T-cell (primary cell): Measurements from ENCODE around the gene TRIM17. TPM values are rescaled to one million over a fixed set of nuclear protein-coding genes. Genes with fewer than 3 reads are reported as not detected.
A peak's percentile ranks its signal among the peaks of the same experiment; 100 is the strongest.

Experiments
- ATAC-seq, 4 experiments: fragments of 200-7000 bp in 3 of 4; fragments of 150-1000 bp in 1 of 4; cut with Tn5 transposase; replicated peaks in 1 of 4; 1 replicate in 3 of 4; 2 replicates in 1 of 4; pipeline ENCODE4 v1.10.0; 2021; ENCODE audit warnings: moderate library complexity in 3 of 4, mild to moderate bottlenecking in 2 of 4, moderate number of reproducible peaks in 1 of 4
- CTCF ChIA-PET, 2 donors: fragments of 300-600 bp; sonication (Branson Sonifier 250); formaldehyde crosslinking; loops; one replicate each; lab custom pipeline; 2022; ENCODE audit warnings: antibody characterized with exemption in 2 of 2; lab: Charles Lee
- POLR2A ChIA-PET, 2 donors: fragments of 300-600 bp; sonication (Branson Sonifier 250); formaldehyde crosslinking; loops; one replicate each; lab custom pipeline; 2022; ENCODE audit warnings: antibody characterized with exemption in 2 of 2; lab: Charles Lee
- DNase-seq, 35 experiments: peaks; one replicate each; pipeline versions ENCODE4 v3.0.0 to v3.0.0-alpha.2; 2013 to 2023
- H3K27ac ChIP-seq: one replicate; pipeline ENCODE4 v1.5.1; 2013; ENCODE audit warnings: low read length
- H3K27me3 ChIP-seq, 2 experiments: replicated peaks in 1 of 2; 1 replicate in 1 of 2; 2 replicates in 1 of 2; pipeline versions ENCODE4 v1.6.1 to v1.7.0; 2013; ENCODE audit warnings: low read length in 1 of 2, mixed read lengths in 1 of 2; ENCODE audit not compliant: control insufficient read depth in 2 of 2, insufficient read depth in 2 of 2; ENCODE audit errors: extremely low read depth in 1 of 2
- H3K36me3 ChIP-seq, 2 donors: 1 replicate in 1 of 2; 2 replicates in 1 of 2; pipeline versions ENCODE4 v1.6.1 to v1.7.0; 2013; ENCODE audit warnings: low read length in 1 of 2; ENCODE audit not compliant: control insufficient read depth in 2 of 2, insufficient read depth in 1 of 2; ENCODE audit errors: extremely low read depth in 1 of 2
- H3K4me1 ChIP-seq, 2 experiments: 1 replicate in 1 of 2; 2 replicates in 1 of 2; pipeline versions ENCODE4 v1.6.1 to v1.7.0; 2013; ENCODE audit warnings: low read length in 2 of 2, mixed read lengths in 1 of 2; ENCODE audit not compliant: insufficient read depth in 2 of 2, control insufficient read depth in 1 of 2; ENCODE audit errors: extremely low read depth in 1 of 2
- H3K4me3 ChIP-seq, 2 donors: 1 replicate in 1 of 2; 2 replicates in 1 of 2; pipeline versions ENCODE4 v1.5.1 to v1.7.0; 2013; ENCODE audit warnings: mild to moderate bottlenecking in 2 of 2, low read length in 1 of 2, moderate library complexity in 1 of 2; ENCODE audit not compliant: control insufficient read depth in 1 of 2; ENCODE audit errors: extremely low read depth in 1 of 2
- H3K9me3 ChIP-seq: 2 replicates; pipeline ENCODE4 v1.7.0; 2013
- H3K27ac Mint-ChIP-seq, 2 donors: one replicate each; pipeline ENCODE4 v1.8.0; 2020 to 2021; ENCODE audit warnings: mild to moderate bottlenecking in 2 of 2, mixed read lengths in 2 of 2
- H3K27me3 Mint-ChIP-seq, 2 donors: one replicate each; pipeline ENCODE4 v1.8.0; 2021 to 2022; ENCODE audit warnings: mixed read lengths in 2 of 2
- H3K36me3 Mint-ChIP-seq: one replicate; pipeline ENCODE4 v1.8.0; 2021; ENCODE audit warnings: mixed read lengths
- H3K4me1 Mint-ChIP-seq, 3 donors: one replicate each; pipeline ENCODE4 v1.8.0; 2020 to 2022; ENCODE audit warnings: mixed read lengths in 3 of 3, mild to moderate bottlenecking in 1 of 3
- H3K4me3 Mint-ChIP-seq, 3 donors: one replicate each; pipeline ENCODE4 v1.8.0; 2020 to 2022; ENCODE audit warnings: mild to moderate bottlenecking in 3 of 3, mixed read lengths in 3 of 3, moderate library complexity in 3 of 3
- H3K9me3 Mint-ChIP-seq, 3 donors: one replicate each; pipeline ENCODE4 v1.8.0; 2020 to 2022; ENCODE audit warnings: mixed read lengths in 3 of 3
- WGBS: methylation state at CpG from one replicate; pipeline ENCODE4 v1.1.5; 2013; ENCODE audit warnings: missing lambda C conversion rate; ENCODE audit not compliant: insufficient coverage; 5-methylcytosine and 5-hydroxymethylcytosine counted together
- total RNA-seq, 35 experiments: library from RNA in 6 of 35; stranded (reverse) in 6 of 35; fragments of 120-200 nt in 1 of 35; gene quantifications; one replicate each; pipeline versions ENCODE4 v1.2.1 to v1.2.4 and lab custom pipeline; 2013 to 2026

Gene TRIM17
- total RNA-seq, 5 donors from 2014 or later (not counting 1 experiment from before 2014, with no cell fraction given) = 0.90 to 4.7 (median 1.7) TPM

DNA sequence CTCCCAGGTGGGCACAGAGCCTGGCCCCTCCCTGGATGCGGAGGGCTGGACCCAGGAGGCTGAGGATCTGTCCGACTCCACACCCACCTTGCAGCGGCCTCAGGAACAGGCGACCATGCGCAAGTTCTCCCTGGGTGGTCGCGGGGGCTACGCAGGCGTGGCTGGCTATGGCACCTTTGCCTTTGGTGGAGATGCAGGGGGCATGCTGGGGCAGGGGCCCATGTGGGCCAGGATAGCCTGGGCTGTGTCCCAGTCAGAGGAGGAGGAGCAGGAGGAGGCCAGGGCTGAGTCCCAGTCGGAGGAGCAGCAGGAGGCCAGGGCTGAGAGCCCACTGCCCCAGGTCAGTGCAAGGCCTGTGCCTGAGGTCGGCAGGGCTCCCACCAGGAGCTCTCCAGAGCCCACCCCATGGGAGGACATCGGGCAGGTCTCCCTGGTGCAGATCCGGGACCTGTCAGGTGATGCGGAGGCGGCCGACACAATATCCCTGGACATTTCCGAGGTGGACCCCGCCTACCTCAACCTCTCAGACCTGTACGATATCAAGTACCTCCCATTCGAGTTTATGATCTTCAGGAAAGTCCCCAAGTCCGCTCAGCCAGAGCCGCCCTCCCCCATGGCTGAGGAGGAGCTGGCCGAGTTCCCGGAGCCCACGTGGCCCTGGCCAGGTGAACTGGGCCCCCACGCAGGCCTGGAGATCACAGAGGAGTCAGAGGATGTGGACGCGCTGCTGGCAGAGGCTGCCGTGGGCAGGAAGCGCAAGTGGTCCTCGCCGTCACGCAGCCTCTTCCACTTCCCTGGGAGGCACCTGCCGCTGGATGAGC, 44.3 kb downstream of the TRIM17 start:
- Mint-ChIP-seq H3K36me3 (no peaks in the 10 kb centered on the region), H3K27me3 (no peaks in the 10 kb centered on the region), H3K9me3 (no peaks in the 10 kb centered on the region), H3K4me1 (no peaks in the 10 kb centered on the region), H3K27ac (no peak overlapping the region), H3K4me3 (no peak overlapping the region)
- ATAC-seq = no peak
- Histone ChIP-seq H3K4me3 (no peak overlapping the region), H3K27ac (no peak overlapping the region), H3K4me1 (no peaks in the 10 kb centered on the region), H3K27me3 (peaks cover 0 to 11% of the 10 kb centered on the region in 2 experiments), H3K36me3 (peaks cover 0 to 2% of the 10 kb centered on the region in 2 donors), H3K9me3 (no peaks in the 10 kb centered on the region)
- ChIA-PET POLR2A (no interaction called here), CTCF (no interaction called here)
- no peak for DNase-seq
- 77% methylated on average over 27 of the region's 34 CpGs for WGBS

DNA sequence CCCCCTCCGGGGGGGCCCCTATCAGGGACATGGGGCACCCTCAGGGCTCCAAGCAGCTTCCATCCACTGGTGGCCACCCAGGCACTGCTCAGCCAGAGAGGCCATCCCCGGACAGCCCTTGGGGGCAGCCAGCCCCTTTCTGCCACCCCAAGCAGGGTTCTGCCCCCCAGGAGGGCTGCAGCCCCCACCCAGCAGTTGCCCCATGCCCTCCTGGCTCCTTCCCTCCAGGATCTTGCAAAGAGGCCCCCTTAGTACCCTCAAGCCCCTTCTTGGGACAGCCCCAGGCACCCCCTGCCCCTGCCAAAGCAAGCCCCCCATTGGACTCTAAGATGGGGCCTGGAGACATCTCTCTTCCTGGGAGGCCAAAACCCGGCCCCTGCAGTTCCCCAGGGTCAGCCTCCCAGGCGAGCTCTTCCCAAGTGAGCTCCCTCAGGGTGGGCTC, 44.9 kb downstream of the TRIM17 start:
- H3K27ac ChIP-seq = no peak overlapping the region
- no peaks in the 10 kb centered on the region for H3K27me3 Mint-ChIP-seq
- ChIA-PET POLR2A (no interaction called here), CTCF (no interaction called here)
- no peak overlapping the region for H3K4me3 ChIP-seq
- H3K27ac Mint-ChIP-seq = no peak overlapping the region
- no peaks in the 10 kb centered on the region for H3K9me3 Mint-ChIP-seq
- ATAC-seq (no peak), DNase-seq (no peak)
- H3K36me3 Mint-ChIP-seq = no peaks in the 10 kb centered on the region
- H3K36me3 ChIP-seq = peaks cover 0 to 2% of the 10 kb centered on the region in 2 donors
- H3K4me1 Mint-ChIP-seq = no peaks in the 10 kb centered on the region
- no peaks in the 10 kb centered on the region for H3K9me3 ChIP-seq
- H3K27me3 ChIP-seq = peaks cover 0 to 5% of the 10 kb centered on the region in 2 experiments
- H3K4me1 ChIP-seq = no peaks in the 10 kb centered on the region
- WGBS = 91% methylated on average over 4 of the region's 4 CpGs
- H3K4me3 Mint-ChIP-seq = no peak overlapping the region

DNA sequence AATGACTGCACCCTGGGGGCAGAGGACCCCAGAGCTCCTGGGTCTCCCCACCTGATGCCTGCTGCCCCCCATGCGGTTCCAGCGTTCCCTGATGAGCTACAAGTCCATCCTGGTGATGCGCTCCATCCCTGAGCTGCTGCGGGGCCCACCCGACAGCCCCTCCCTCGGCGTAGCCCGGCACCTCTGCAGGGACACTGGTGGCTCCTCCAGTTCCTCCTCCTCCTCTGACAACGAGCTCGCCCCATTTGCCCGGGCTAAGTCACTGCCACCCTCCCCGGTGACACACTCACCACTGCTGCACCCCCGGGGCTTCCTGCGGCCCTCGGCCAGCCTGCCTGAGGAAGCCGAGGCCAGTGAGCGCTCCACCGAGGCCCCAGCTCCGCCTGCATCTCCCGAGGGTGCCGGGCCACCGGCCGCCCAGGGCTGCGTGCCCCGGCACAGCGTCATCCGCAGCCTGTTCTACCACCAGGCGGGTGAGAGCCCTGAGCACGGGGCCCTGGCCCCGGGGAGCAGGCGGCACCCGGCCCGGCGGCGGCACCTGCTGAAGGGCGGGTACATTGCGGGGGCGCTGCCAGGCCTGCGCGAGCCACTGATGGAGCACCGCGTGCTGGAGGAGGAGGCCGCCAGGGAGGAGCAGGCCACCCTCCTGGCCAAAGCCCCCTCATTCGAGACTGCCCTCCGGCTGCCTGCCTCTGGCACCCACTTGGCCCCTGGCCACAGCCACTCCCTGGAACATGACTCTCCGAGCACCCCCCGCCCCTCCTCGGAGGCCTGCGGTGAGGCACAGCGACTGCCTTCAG, 45.5 kb downstream of the TRIM17 start:
- DNase-seq = no peak
- CTCF ChIA-PET = no interaction called here
- no peaks in the 10 kb centered on the region for H3K9me3 Mint-ChIP-seq

DNA sequence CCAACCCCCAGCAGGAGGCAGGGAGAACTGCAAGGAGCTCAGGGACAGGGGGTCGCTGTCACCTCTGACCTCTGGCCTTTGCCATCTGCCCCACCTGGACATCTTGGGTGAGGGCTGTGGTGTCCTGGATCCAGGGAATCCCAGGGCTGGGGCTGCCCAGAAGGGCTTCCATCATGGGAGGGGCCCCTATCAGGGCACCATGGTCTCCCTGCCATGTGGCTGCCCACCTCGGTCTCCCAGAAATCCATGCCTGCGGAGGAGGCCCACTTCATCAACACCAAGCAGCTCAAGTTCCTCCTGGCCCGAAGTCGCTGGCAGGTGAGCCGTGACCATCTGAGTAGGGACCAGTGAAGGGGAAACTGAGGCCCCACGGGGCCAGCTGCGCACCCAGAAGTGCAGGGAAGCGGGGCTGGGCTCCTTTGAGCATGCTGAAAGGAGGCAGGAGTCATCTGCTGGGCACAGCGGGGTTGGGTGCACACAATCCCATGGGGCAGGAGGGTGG, 46.2 kb downstream of the TRIM17 start:
- no peaks in the 10 kb centered on the region for H3K27me3 Mint-ChIP-seq
- no peak overlapping the region for H3K27ac ChIP-seq
- H3K4me3 ChIP-seq = no peak overlapping the region
- no peaks in the 10 kb centered on the region for H3K4me1 Mint-ChIP-seq
- WGBS = 78% methylated on average over 7 of the region's 10 CpGs
- ATAC-seq (no peak), DNase-seq (peak in 1 of 35 experiments; percentile 3)
- no peaks in the 10 kb centered on the region for H3K9me3 Mint-ChIP-seq
- no peak overlapping the region for H3K27ac Mint-ChIP-seq
- no peaks in the 10 kb centered on the region for H3K36me3 Mint-ChIP-seq
- POLR2A ChIA-PET = no interaction called here
- no peaks in the 10 kb centered on the region for H3K4me1 ChIP-seq
- no peaks in the 10 kb centered on the region for H3K9me3 ChIP-seq
- CTCF ChIA-PET = no interaction called here
- peaks cover 0 to 2% of the 10 kb centered on the region in 2 experiments for H3K27me3 ChIP-seq
- no peak overlapping the region for H3K4me3 Mint-ChIP-seq
- H3K36me3 ChIP-seq = peaks cover 0 to 2% of the 10 kb centered on the region in 2 donors

More for the DNA sequence above, 45.5 kb downstream of the TRIM17 start:
- no peak for ATAC-seq
- H3K4me3 Mint-ChIP-seq = no peak overlapping the region
- H3K27ac Mint-ChIP-seq = no peak overlapping the region
- H3K36me3 ChIP-seq = peaks cover 0 to 2% of the 10 kb centered on the region in 2 donors
- WGBS = 88% methylated on average over 50 of the region's 50 CpGs
- no peak overlapping the region for H3K4me3 ChIP-seq
- no peak overlapping the region for H3K27ac ChIP-seq
- H3K4me1 ChIP-seq = no peaks in the 10 kb centered on the region
- no peaks in the 10 kb centered on the region for H3K9me3 ChIP-seq
- H3K4me1 Mint-ChIP-seq = no peaks in the 10 kb centered on the region
- no peaks in the 10 kb centered on the region for H3K36me3 Mint-ChIP-seq
- H3K27me3 Mint-ChIP-seq = no peaks in the 10 kb centered on the region
- peaks cover 0 to 2% of the 10 kb centered on the region in 2 experiments for H3K27me3 ChIP-seq
- POLR2A ChIA-PET = no interaction called here

DNA sequence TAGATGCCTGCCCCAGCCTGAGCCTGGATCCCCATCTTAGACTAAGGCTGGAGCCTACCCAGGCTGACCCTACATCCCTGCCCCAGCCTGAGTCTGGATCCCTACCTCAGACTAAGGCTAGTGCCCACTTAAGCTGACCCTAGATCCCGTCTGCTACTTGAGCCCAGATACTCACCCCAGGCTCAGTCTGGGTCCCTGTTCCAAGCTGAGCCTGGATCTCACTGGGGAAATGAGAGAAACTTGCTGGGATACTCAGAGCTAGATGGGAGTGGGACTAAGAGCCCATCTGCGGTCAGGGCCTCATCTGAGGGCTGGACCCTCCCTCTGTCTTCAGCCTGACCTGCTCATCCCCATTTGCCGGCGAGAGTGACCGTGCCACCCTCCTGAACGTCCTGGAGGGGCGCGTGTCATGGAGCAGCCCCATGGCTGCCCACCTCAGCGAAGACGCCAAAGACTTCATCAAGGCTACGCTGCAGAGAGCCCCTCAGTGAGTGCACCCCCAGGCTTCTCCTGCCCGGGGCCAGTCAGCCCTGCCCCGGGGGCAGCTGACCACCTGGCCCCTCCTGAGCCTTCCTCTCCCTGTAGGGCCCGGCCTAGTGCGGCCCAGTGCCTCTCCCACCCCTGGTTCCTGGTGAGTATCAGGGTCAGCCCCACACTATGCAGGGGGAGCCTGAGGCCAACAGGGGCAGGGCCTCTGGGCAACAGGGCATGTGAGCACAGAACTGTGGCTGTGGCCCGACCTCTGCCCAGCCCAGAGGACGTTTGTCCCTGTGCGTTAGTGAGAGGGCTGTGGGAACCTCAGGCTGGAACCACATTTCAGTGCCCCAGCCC, 46.8 kb downstream of the TRIM17 start:
- ChIA-PET CTCF (no interaction called here), POLR2A (no interaction called here)
- peaks cover 0 to 2% of the 10 kb centered on the region in 2 donors for H3K36me3 ChIP-seq
- H3K27ac Mint-ChIP-seq = no peak overlapping the region
- WGBS = 89% methylated on average over 17 of the region's 18 CpGs
- DNase-seq = no peak
- H3K27ac ChIP-seq = no peak overlapping the region
- H3K36me3 Mint-ChIP-seq = no peaks in the 10 kb centered on the region
- no peaks in the 10 kb centered on the region for H3K4me1 ChIP-seq
- H3K9me3 Mint-ChIP-seq = no peaks in the 10 kb centered on the region
- H3K4me3 Mint-ChIP-seq = no peak overlapping the region
- H3K4me1 Mint-ChIP-seq = no peaks in the 10 kb centered on the region
- no peaks in the 10 kb centered on the region for H3K9me3 ChIP-seq
- peaks cover 0 to 2% of the 10 kb centered on the region in 2 experiments for H3K27me3 ChIP-seq
- no peak overlapping the region for H3K4me3 ChIP-seq
- H3K27me3 Mint-ChIP-seq = no peaks in the 10 kb centered on the region
- no peak for ATAC-seq
